GM21619 (cell line): ENCODE data around the gene PRR5L.
"Not testable (repeated sequence)": the region's sequence is repeated elsewhere in the genome, so short reads cannot be mapped to it uniquely, and the experiment has no call there.

Source experiments
- ATAC-seq: cut with Tn5 transposase; IDR thresholded peaks from one replicate; pipeline ENCODE4 v1.9.1; 2021; ENCODE audit not compliant: unreplicated experiment

PRR5L gene

GRCh38 chr11:36455658-36456111 lies 159.6 kb downstream of the PRR5L start:
- no peak for ATAC-seq

- ATAC-seq = no peak
Observed at GRCh38 chr11:36456156-36456555, 160.1 kb downstream of the PRR5L start.

GRCh38 chr11:36458129-36458915 lies 162.2 kb downstream of the PRR5L start:
- ATAC-seq = no peak

GRCh38 chr11:36459046-36459445 lies 163.0 kb downstream of the PRR5L start:
- no peak for ATAC-seq

- no peak for ATAC-seq
Observed at GRCh38 chr11:36460220-36460619, 164.1 kb downstream of the PRR5L start.

- ATAC-seq = no peak
Observed at GRCh38 chr11:36462321-36462720, 166.2 kb downstream of the PRR5L start.

GRCh38 chr11:36463781-36464180 lies 167.7 kb downstream of the PRR5L start:
- ATAC-seq = no peak

- ATAC-seq = no peak
Observed at GRCh38 chr11:36464720-36465119, 168.6 kb downstream of the PRR5L start.

GRCh38 chr11:36465449-36466163 lies 169.5 kb downstream of the PRR5L start:
- ATAC-seq = no peak

GRCh38 chr11:36467012-36467411 lies 170.9 kb downstream of the PRR5L start:
- no peak for ATAC-seq

- no peak for ATAC-seq
Observed at GRCh38 chr11:36467916-36468315, 171.8 kb downstream of the PRR5L start.

GRCh38 chr11:36469063-36469462 lies 173.0 kb downstream of the PRR5L start:
- no peak for ATAC-seq

- ATAC-seq = no peak
Observed at GRCh38 chr11:36469881-36470802, 174.1 kb downstream of the PRR5L start.

- no peak for ATAC-seq
Observed at GRCh38 chr11:36471577-36471976, 175.5 kb downstream of the PRR5L start.

- no peak for ATAC-seq
Observed at GRCh38 chr11:36475192-36475591, 179.1 kb downstream of the PRR5L start.

- no peak for ATAC-seq
Observed at GRCh38 chr11:36478700-36479329, 182.7 kb downstream of the PRR5L start.

- ATAC-seq = no peak
Observed at GRCh38 chr11:36480833-36481232, 184.7 kb downstream of the PRR5L start.

- not testable (repeated sequence) for ATAC-seq
Observed at GRCh38 chr11:36483042-36483441, 187.0 kb downstream of the PRR5L start.

- ATAC-seq = no peak
Observed at GRCh38 chr11:36485298-36486002, 189.4 kb downstream of the PRR5L start.

GRCh38 chr11:36487619-36488018 lies 191.5 kb downstream of the PRR5L start:
- ATAC-seq = no peak
